Stimulated activated CD4-positive, alpha-beta T cell treated with anti-CD3 and anti-CD28 coated beads, TNF-alpha, amount 100 ng/mL, for 48 hours (primary cell): ENCODE measurements around the gene KCNJ15.

ENCODE experiments used
- DNase-seq, 3 donors: peaks; one replicate each; pipeline ENCODE4 v3.0.0-alpha.2; 2020; ENCODE audit warnings: low read depth in 3 of 3

KCNJ15 gene

DNA sequence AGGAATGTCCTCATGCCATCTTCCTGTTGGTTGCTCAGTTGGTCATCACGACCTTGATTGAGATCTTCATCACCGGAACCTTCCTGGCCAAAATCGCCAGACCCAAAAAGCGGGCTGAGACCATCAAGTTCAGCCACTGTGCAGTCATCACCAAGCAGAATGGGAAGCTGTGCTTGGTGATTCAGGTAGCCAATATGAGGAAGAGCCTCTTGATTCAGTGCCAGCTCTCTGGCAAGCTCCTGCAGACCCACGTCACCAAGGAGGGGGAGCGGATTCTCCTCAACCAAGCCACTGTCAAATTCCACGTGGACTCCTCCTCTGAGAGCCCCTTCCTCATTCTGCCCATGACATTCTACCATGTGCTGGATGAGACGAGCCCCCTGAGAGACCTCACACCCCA is 42.9 kb downstream of the KCNJ15 start:
- DNase-seq: no peak

DNA sequence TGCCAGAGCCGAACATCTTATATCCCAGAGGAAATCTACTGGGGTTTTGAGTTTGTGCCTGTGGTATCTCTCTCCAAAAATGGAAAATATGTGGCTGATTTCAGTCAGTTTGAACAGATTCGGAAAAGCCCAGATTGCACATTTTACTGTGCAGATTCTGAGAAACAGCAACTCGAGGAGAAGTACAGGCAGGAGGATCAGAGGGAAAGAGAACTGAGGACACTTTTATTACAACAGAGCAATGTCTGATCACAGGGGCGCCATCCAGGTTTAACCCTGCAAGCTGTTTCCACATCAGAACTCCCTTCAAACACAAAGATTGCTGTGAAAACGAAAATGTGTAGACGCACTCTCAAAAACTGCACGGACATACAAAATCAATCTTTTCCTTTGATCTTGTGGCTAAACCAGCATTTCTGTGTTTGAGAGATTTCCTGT is 43.4 kb downstream of the KCNJ15 start:
- no peak for DNase-seq

DNA sequence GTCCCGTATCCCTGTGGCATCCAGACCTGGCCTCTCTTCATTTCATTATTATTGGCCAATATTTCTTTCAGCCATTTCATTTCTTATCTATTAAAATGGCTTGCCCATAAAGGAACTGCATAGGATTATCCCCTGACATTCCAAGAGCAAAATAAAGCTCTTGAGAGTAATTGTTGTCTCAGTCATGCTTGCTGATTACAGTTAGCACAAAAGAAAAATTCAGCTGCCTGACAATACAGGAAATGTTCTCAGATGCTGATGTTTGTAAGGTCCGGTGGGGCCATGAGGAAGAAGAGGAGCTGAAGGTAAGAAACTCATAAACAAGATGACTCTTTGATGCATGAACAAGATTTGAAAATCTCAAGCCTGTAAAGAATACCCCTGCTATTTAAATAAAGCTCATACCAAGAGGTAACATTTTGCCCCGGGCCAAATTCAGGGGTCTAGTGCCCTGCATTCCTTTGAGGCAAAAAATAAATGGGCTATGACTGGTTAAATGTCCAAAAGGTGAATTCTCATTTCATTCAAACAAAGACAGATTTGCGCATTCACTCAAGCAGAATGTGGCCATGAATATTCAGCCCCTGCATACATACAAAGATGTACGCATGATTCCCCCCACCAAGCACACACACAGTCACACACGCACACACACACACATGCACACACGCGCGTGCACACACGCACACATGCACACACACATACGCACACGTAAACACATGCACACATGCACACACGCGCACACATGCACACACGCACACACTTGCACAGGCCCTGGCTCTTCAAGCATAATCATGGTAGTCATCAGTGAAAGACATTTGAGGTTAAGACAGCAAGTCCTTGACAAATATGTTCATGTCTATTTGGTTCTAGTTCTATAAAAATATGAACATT is 44.8 kb downstream of the KCNJ15 start:
- DNase-seq: no peak

GRCh38 chr21:38303300-38303699 is 46.5 kb downstream of the KCNJ15 start:
- no peak for DNase-seq

DNA sequence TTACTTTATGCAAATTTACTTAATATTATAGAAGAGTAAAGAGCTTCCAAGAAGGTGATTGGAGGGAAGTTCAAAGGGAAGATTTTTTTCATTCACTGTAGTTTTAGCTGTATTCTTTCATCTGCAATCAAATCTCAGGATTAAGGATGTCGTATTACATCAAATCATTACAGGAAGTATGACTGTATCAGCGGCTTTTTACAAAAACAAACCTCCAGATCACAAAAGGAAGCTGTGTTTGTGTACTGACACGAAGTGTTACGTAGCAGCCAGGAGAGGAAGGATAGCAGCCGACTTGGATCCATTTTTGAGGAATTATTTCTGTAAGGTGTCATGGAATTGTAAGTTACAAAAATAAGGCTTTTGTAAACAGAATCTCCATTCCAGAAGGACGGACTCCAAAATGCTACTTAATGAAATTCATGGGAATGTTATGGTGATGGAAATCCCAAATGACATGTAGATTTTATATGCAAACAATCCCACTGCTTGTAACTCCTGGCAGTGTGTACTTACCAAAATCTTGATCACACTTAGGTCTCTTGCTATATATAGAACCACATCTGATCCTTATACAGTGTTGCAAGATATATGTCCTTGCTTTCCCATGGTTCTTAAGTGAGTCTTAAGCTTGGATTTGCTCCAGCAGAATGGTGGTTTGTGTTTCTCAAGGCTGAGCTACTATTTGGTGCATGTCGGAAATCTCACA is 49.8 kb downstream of the KCNJ15 start:
- DNase-seq: no peak

DNA sequence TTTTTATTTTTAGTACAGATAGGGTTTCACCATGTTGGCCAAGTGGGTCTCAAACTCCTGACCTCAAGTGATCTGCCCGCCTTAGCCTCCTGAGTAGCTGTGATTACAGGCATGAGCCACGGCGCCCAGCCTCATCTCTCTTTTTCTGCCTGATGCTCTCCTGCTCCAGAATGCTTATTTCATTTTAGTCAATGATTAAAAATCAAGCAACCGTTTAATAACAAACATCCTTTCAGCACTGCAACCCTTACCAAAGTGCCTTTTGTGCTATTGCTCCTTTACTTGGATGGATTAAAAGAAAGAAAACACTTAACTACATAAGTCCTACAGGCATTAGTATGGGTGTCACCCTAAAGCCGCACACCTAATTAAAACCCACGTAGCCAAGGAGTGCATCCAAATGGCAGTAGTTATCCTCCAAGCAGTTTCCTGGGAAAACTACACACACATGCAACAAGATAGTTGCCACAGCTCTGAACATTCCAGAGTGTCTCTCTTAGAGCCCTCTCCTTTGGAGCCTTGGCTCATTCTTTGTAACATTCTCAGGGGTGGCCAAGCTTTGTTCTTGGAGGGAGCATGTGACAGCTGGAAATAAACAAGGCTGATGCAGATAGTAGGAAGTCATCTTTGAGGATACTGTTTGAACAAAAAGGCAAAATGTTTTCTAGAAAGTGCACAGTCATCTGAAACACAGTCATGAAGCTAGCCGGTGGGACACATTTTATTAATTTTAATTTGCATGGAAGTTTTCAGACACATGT is 51.2 kb downstream of the KCNJ15 start:
- DNase-seq: no peak

DNA sequence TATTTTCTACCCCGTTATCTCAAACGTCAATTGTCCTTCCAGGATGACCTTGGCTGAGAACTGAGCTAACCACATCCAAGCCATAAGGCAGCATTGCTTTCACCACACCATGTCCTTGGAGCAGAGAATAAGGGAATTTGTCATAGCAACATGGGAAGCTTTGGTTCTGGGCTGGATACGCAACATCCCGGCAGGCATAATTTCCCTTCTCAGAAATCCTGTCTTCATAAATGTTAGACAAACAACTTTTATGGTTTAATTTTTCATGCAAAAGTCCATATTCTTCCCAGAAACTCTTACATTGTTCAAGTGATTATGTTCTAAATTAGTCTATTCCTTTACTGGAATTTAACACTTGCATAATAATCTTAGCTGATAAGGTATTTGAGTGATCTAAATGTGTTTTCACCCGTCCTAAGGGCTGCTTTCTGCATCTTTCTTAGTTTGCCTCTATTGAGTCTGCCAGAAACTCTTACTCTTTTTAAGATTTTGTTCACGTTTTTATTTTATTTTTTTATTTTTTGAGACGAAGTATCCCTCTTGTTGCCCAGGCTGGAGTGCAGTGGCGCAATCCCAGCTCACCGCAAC is 51.8 kb downstream of the KCNJ15 start:
- no peak for DNase-seq

- DNase-seq: no peak
Measured at GRCh38 chr21:38310646-38311485, 54.1 kb downstream of the KCNJ15 start.

DNA sequence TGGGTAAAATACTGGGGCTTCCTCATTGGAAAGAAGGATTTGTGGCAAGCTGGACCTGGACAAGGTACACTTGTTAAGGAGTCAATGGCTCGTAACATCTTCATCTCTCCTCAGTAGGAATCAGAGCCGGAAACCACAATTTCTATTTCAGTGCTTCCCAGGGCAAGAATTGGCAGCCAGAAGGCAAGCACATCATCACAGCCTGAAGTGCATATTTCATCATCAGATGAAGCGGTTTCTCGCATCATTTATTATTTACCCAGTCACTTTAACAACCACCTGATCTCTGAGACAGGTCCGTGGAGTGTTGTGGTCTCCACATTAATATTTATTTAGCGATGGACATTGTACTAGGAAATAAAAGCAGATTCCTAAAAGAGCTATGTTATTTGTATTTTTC is 55.0 kb downstream of the KCNJ15 start:
- no peak for DNase-seq

GRCh38 chr21:38312822-38313221 is 56.0 kb downstream of the KCNJ15 start:
- DNase-seq: no peak

GRCh38 chr21:38314558-38314957 is 57.8 kb downstream of the KCNJ15 start:
- no peak for DNase-seq

GRCh38 chr21:38315122-38315521 is 58.3 kb downstream of the KCNJ15 start:
- DNase-seq: no peak

DNA sequence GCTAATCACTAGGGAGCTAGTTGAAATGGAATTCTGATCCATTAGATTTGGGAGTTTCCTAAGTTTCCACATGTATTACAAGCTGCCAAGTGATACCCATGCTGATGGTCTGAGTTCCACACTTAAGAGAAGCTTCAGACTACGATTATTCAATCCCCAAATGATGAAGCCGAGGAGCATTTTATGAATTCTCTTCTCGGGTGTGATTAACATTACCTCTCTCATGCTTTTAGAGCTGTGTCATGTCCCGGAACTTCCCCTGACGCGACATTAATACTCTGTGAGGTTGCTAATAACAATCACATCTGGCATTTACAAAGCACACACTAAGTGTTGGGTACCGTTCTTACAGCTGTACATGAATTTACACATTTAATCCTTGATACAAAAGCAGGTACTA is 63.0 kb downstream of the KCNJ15 start:
- no peak for DNase-seq

DNA sequence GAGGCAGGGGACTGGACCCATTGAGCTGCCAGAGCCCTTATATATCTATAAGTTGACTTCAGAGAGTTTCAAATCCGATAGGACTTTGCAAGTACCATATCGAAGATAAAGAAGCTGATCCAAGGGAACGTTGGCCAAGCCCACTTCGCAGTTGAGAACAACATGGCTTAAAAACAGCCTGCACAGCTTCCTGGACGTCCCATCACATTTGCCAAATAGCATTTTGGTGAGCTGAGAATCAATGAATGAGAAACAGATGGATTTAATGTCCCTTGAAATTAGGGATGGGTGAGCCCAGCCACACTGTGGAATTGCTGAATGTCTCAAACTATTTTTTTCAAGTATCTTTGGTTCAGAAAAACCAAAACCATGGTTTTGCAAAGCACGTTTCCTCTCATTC is 64.8 kb downstream of the KCNJ15 start:
- DNase-seq: no peak

DNA sequence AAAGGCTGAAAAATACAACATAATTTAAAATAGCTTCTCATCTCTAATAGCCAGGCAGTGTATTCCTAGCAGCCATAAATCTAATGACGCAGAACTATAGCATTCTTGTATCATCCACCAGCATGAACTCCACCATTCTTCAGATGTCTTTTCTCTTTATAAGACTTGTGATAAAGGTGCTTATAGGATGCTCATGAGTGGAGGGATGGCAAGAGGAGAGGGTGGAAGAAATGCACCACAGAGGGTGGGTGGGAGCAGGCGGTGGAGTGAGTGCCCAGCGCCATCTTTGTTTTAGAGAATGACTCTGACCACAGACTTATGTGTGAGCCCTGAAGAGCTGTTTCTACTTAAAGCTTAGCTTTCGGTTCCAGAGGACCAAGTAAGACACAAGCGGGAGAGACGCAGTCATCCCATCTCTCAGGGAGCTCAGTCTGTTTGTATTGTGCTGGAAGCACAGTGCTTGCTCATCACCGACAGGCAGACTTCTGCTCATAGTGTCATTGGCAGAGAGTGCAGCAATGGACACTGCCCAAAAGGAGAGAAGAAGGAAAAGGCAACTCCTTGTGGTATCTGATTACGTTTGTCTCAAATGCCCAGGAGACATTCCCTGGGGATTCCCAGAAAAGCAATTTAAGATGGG is 65.6 kb downstream of the KCNJ15 start:
- DNase-seq: no peak

GRCh38 chr21:38323721-38324531 is 67.1 kb downstream of the KCNJ15 start:
- no peak for DNase-seq

DNA sequence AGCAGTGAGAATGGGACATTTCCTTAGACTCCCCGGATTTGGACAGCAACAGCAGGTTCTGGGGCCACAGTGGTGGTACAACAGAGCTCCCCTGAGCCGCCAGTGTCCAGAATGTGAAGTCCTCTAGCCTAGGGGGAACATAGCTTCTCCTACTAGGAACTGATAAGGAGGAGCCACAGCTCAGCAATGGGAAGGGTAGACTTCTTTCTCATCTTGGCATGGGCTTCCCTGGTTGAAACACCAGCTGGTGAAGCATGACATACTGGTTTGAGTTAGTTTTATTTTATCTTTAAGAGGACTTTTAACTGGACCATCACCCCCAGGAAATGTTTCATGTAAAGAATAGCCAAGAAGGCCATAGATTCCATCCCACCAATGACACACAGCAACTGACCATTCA is 68.4 kb downstream of the KCNJ15 start:
- no peak for DNase-seq

- no peak for DNase-seq
Measured at GRCh38 chr21:38325731-38326420, 69.1 kb downstream of the KCNJ15 start.

DNA sequence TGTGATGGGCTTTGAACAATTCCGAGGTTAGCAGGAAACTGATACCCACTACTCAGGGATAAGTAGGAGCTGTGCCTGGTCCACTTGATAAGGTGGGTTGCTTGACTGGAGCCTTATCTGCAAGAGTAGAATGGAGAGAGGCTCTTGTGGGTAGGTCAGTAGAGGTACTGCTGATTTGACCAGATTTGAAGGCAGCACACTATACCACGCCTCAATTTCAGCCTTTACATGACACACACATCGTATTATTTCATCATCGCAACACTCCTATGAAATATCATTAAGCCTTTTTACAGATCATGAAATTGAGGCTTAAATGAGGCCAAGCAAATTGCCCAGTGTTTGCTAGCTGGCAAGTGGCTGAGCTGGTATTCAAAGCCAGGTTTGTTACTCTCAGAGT is 69.6 kb downstream of the KCNJ15 start:
- DNase-seq: no peak
